Astrocyte (in vitro differentiated cells and primary cell): ENCODE data around the gene ALDH3B2. TPM values are rescaled to one million over a fixed set of nuclear protein-coding genes. Genes with fewer than 3 reads are reported as not detected.

Experiments used
- DNase-seq: peaks from one replicate; pipeline ENCODE4 v3.0.0-alpha.2; 2010; ENCODE audit warnings: low read depth
- FAIRE-seq: peaks from 2 replicates; lab custom pipeline; 2011; peaks lifted over from hg19 to GRCh38; lab: Jason Lieb, UNC
- H2AFZ ChIP-seq: 2 replicates; pipeline ENCODE4 v1.6.0; 2012; ENCODE audit warnings: low read depth, low read length, inconsistent platforms
- H3K27ac ChIP-seq: 2 replicates; pipeline ENCODE4 v1.5.1; 2011; ENCODE audit warnings: low read depth, low read length, inconsistent platforms
- H3K27me3 ChIP-seq: 2 replicates; pipeline ENCODE4 v1.6.0; 2011; ENCODE audit warnings: low read length, inconsistent platforms; ENCODE audit not compliant: insufficient read depth
- H3K36me3 ChIP-seq: 2 replicates; pipeline ENCODE4 v1.5.1; 2011; ENCODE audit warnings: low read length, inconsistent platforms; ENCODE audit not compliant: insufficient read depth
- H3K4me1 ChIP-seq: 2 replicates; pipeline ENCODE4 v1.5.1; 2011; ENCODE audit warnings: low read length, inconsistent platforms; ENCODE audit not compliant: insufficient read depth
- H3K4me2 ChIP-seq: 2 replicates; pipeline ENCODE4 v1.6.0; 2012; ENCODE audit warnings: low read length, inconsistent platforms
- H3K4me3 ChIP-seq: 2 replicates; pipeline ENCODE4 v1.5.1; 2011; ENCODE audit warnings: low read depth, mild to moderate bottlenecking, low read length, inconsistent platforms; ENCODE audit not compliant: insufficient read depth
- H3K79me2 ChIP-seq: 2 replicates; pipeline ENCODE4 v1.6.0; 2012; ENCODE audit warnings: mild to moderate bottlenecking, low read length, inconsistent platforms; ENCODE audit not compliant: insufficient read depth
- H3K9ac ChIP-seq: 2 replicates; pipeline ENCODE4 v1.6.0; 2012; ENCODE audit warnings: mild to moderate bottlenecking, low read length, inconsistent platforms
- H3K9me3 ChIP-seq: 2 replicates; pipeline ENCODE4 v1.5.1; 2012; ENCODE audit warnings: low read depth, mild to moderate bottlenecking, low read length, inconsistent platforms; ENCODE audit not compliant: insufficient read depth
- H4K20me1 ChIP-seq: 2 replicates; pipeline ENCODE4 v1.6.0; 2012; ENCODE audit warnings: low read length, inconsistent platforms; ENCODE audit not compliant: insufficient read depth
- H3K27ac Mint-ChIP-seq: one replicate; pipeline ENCODE4 v1.8.0; 2021; ENCODE audit warnings: mild to moderate bottlenecking, mixed read lengths; ENCODE audit not compliant: unreplicated experiment
- H3K27me3 Mint-ChIP-seq: one replicate; pipeline ENCODE4 v1.8.0; 2021; ENCODE audit warnings: low read depth, mixed read lengths; ENCODE audit not compliant: unreplicated experiment
- H3K36me3 Mint-ChIP-seq: one replicate; pipeline ENCODE4 v1.8.0; 2021; ENCODE audit warnings: low read depth, mixed read lengths; ENCODE audit not compliant: unreplicated experiment
- H3K4me1 Mint-ChIP-seq: one replicate; pipeline ENCODE4 v1.8.0; 2021; ENCODE audit warnings: low read depth, mixed read lengths; ENCODE audit not compliant: unreplicated experiment
- H3K4me3 Mint-ChIP-seq: one replicate; pipeline ENCODE4 v1.8.0; 2021; ENCODE audit warnings: mild to moderate bottlenecking, moderate library complexity, mixed read lengths; ENCODE audit not compliant: unreplicated experiment
- H3K9me3 Mint-ChIP-seq: one replicate; pipeline ENCODE4 v1.8.0; 2021; ENCODE audit warnings: mild to moderate bottlenecking, mixed read lengths; ENCODE audit not compliant: unreplicated experiment
- CTCF ChIP-seq: IDR thresholded peaks from 2 replicates; pipeline ENCODE4 v1.5.1; 2011; ENCODE audit warnings: low read depth, mild to moderate bottlenecking, inconsistent platforms, low read length, moderate library complexity; ENCODE audit not compliant: insufficient read depth
- EZH2 ChIP-seq: IDR thresholded peaks from 2 replicates; pipeline ENCODE4 v1.6.1; 2012; ENCODE audit warnings: mild to moderate bottlenecking, low read length, inconsistent platforms; ENCODE audit not compliant: insufficient read depth
- total RNA-seq: library from RNA; stranded (reverse); gene quantifications from 2 replicates; pipeline ENCODE4 v1.2.1, GENCODE V29; 2021

ALDH3B2 gene
- total RNA-seq, 1 donor from 2014 or later = not detected

DNA sequence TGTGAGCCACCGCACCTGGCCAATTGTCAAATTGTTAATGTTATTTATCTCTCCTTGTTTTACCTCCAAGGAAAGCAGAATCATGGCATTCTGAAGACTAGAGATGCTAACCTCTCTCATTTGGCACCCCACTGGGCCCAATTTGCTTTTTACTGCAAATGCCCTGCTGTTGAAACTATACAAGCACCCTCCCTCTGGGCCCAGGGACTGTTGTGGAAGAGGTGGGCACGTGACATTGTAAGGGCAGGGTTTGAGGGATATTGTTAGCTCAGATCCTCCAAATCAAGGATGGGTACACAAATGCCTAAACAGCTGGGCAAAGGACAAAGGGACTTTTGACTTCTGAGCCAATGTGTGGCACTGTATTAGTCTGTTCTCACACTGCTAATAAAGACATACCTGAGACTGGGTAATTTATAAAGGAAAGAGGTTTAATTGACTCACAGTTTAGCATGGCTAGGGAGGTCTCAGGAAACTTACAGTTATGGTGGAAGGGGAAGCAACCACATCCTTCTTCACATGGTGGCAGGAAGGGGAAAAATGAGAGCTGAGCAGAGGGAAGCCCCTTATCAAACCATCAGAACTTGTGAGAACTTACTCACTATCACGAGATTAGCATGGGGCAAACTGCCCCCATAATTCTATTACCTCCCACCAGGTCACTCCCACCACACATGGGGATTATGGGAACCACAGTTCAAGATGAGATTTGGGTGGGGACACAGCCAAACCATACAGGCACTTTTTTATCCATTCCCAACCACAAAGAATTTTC, 6.5 kb upstream of the ALDH3B2 start:
- DNase-seq (no peak), FAIRE-seq (no peak)
- Histone ChIP-seq H2AFZ (no peak overlapping the region), H3K27ac (no peak overlapping the region), H3K4me3 (no peak overlapping the region), H3K36me3 (no peaks in the 10 kb centered on the region), H3K4me2 (no peak overlapping the region), H3K4me1 (no peaks in the 10 kb centered on the region), H3K9ac (no peak overlapping the region), H3K27me3 (peaks cover 5% of the 10 kb centered on the region), H3K79me2 (no peaks in the 10 kb centered on the region), H4K20me1 (no peaks in the 10 kb centered on the region), H3K9me3 (no peaks in the 10 kb centered on the region)
- TF ChIP-seq CTCF (no peak), EZH2 (no peak)
- Mint-ChIP-seq H3K27me3 (peaks cover 18% of the 10 kb centered on the region), H3K36me3 (no peaks in the 10 kb centered on the region), H3K4me3 (no peak overlapping the region), H3K27ac (no peak overlapping the region), H3K9me3 (peaks cover 4% of the 10 kb centered on the region), H3K4me1 (peaks cover 2% of the 10 kb centered on the region)

DNA sequence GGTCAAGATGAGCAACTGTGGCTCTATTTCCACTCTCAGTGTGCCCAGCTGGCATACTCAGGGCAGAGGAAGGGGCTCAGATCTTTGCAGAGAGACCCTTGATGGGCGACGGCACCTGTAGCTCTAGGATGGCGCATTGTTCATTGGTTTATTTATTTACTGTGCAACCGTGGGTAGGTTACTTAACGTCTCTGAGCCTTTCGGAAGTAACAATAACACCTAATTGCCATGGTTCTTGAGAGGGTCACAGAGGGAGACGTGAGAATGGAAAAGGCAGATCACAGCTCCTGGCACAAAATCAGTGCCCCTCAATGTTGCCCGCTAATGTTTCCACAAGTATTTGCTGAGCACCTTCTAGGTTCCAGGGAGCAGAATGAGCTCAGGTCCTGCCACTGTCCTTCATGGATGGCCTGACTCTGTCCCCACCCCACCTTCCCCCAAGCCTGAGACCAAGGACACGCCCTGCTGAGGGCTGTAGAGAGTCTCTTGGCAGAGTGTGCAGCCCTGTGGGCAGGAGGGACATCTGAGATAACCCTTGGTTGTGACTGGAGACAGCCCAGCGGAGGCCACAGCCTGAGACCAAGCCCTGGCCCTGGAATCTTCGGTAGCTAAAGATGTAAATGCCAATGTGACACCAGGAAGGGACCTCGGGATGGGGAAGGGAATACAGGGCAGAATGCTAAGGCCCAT, 780 bp upstream of the ALDH3B2 start:
- no peaks in the 10 kb centered on the region for H4K20me1 ChIP-seq
- peaks cover 3% of the 10 kb centered on the region for H3K9me3 Mint-ChIP-seq
- no peak for TF ChIP-seq EZH2
- TF ChIP-seq CTCF = no peak
- no peak overlapping the region for H3K4me3 ChIP-seq
- no peaks in the 10 kb centered on the region for H3K27me3 ChIP-seq
- DNase-seq (no peak), FAIRE-seq (no peak)
- H3K9ac ChIP-seq = no peak overlapping the region
- no peak overlapping the region for H3K27ac Mint-ChIP-seq
- no peak overlapping the region for H3K4me3 Mint-ChIP-seq
- H3K9me3 ChIP-seq = no peaks in the 10 kb centered on the region
- H3K27me3 Mint-ChIP-seq = peaks cover 29% of the 10 kb centered on the region
- no peaks in the 10 kb centered on the region for H3K79me2 ChIP-seq
- H3K4me1 ChIP-seq = no peaks in the 10 kb centered on the region
- no peak overlapping the region for H2AFZ ChIP-seq
- no peaks in the 10 kb centered on the region for H3K36me3 Mint-ChIP-seq
- no peak overlapping the region for H3K27ac ChIP-seq
- no peaks in the 10 kb centered on the region for H3K36me3 ChIP-seq
- H3K4me1 Mint-ChIP-seq = no peaks in the 10 kb centered on the region
- H3K4me2 ChIP-seq = no peak overlapping the region

GRCh38 chr11:67673902-67674301, 521 bp downstream of the ALDH3B2 start:
- FAIRE-seq = no peak
- peaks cover 3% of the 10 kb centered on the region for H3K9me3 Mint-ChIP-seq

More at GRCh38 chr11:67673902-67674301, 521 bp downstream of the ALDH3B2 start:
- Mint-ChIP-seq H3K4me1 (no peaks in the 10 kb centered on the region), H3K4me3 (no peak overlapping the region), H3K27me3 (peaks cover 29% of the 10 kb centered on the region), H3K27ac (no peak overlapping the region), H3K36me3 (no peaks in the 10 kb centered on the region)
- DNase-seq = no peak
- TF ChIP-seq EZH2 (no peak), CTCF (no peak)
- H3K36me3 ChIP-seq = no peaks in the 10 kb centered on the region
- no peak overlapping the region for H3K4me3 ChIP-seq
- H3K9me3 ChIP-seq = no peaks in the 10 kb centered on the region
- no peaks in the 10 kb centered on the region for H3K79me2 ChIP-seq
- H3K4me1 ChIP-seq = no peaks in the 10 kb centered on the region
- peaks cover 3% of the 10 kb centered on the region for H4K20me1 ChIP-seq
- H2AFZ ChIP-seq = no peak overlapping the region
- no peak overlapping the region for H3K9ac ChIP-seq
- no peak overlapping the region for H3K4me2 ChIP-seq
- no peaks in the 10 kb centered on the region for H3K27me3 ChIP-seq
- H3K27ac ChIP-seq = no peak overlapping the region
